ENCODE results near the gene ARL11.

DNA sequence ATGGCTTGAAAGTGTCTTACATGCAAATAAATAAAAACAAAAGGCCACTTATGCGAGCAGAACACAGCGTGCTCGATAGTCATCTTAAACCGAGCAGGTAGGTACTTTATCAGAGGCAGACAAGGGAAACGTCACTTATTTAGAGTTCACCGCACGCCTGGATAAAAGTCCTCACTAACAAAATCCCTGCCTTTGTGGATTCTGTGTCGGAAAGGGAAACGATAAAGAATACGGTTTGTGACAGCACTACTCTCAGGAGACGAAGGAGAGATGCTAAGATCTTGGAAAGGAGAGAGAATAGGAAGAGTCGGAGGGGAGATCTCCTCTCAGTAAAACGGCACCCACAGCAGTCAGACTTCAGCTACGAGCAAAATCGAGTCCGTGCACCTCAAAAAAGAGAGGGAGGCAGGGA, 43.5 kb upstream of the ARL11 start:
- TF ChIP-seq, protein P1, sequence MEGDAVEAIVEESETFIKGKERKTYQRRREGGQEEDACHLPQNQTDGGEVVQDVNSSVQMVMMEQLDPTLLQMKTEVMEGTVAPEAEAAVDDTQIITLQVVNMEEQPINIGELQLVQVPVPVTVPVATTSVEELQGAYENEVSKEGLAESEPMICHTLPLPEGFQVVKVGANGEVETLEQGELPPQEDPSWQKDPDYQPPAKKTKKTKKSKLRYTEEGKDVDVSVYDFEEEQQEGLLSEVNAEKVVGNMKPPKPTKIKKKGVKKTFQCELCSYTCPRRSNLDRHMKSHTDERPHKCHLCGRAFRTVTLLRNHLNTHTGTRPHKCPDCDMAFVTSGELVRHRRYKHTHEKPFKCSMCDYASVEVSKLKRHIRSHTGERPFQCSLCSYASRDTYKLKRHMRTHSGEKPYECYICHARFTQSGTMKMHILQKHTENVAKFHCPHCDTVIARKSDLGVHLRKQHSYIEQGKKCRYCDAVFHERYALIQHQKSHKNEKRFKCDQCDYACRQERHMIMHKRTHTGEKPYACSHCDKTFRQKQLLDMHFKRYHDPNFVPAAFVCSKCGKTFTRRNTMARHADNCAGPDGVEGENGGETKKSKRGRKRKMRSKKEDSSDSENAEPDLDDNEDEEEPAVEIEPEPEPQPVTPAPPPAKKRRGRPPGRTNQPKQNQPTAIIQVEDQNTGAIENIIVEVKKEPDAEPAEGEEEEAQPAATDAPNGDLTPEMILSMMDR (conservative IDR thresholded peaks at IDR 0.05 in 1 of 2, IDR thresholded peaks at IDR 0.05 in 1 of 2; ENCODE audit: low read depth in 1 of 2, low read length in 2 of 2): no peak
- TF ChIP-seq EZH2 (IDR thresholded peaks at IDR 0.05; ENCODE audit: low read length, missing control alignments): no peak
